ENCODE data around the gene KDM1A. TPM values are rescaled to one million over a fixed set of nuclear protein-coding genes. Genes with fewer than 3 reads are reported as not detected.

The KDM1A gene
- total RNA-seq, 4 donors from 2014 or later = 45.5 to 49.2 (median 47.5) TPM

- no peak overlapping the region for H3K4me3 ChIP-seq
- H3K27ac ChIP-seq = no peak overlapping the region
- WGBS = 86% methylated on average over 4 of the region's 4 CpGs
- no peaks in the 10 kb centered on the region for H3K27me3 ChIP-seq
- no peaks in the 10 kb centered on the region for H3K36me3 ChIP-seq
- TF ChIP-seq CTCF (IDR thresholded peaks at IDR 0.05) (no peak), POLR2A (IDR thresholded peaks at IDR 0.05) (no peak), EP300 (IDR thresholded peaks at IDR 0.05) (no peak), POLR2AphosphoS5 (IDR thresholded peaks at IDR 0.05) (no peak)
- H3K9me3 ChIP-seq = no peaks in the 10 kb centered on the region
- no peak for DNase-seq (ENCODE audit: low spot score in 2 of 2)
- H3K4me1 ChIP-seq = peaks cover 7% of the 10 kb centered on the region
These were observed 10.1 kb downstream of the KDM1A start for GRCh38 chr1:23029337-23029736.

- Histone ChIP-seq H3K27me3 (no peaks in the 10 kb centered on the region), H3K4me3 (no peak overlapping the region), H3K36me3 (no peaks in the 10 kb centered on the region), H3K27ac (no peak overlapping the region), H3K4me1 (no peaks in the 10 kb centered on the region), H3K9me3 (no peaks in the 10 kb centered on the region)
- WGBS = 82% methylated on average over 2 of the region's 2 CpGs
- TF ChIP-seq POLR2A (IDR thresholded peaks at IDR 0.05) (no peak), POLR2AphosphoS5 (IDR thresholded peaks at IDR 0.05) (no peak), EP300 (IDR thresholded peaks at IDR 0.05) (no peak)
- no peak for DNase-seq (ENCODE audit: low spot score in 2 of 2)
These were observed 16.7 kb downstream of the KDM1A start for GRCh38 chr1:23035823-23036452.

- no peaks in the 10 kb centered on the region for H3K9me3 ChIP-seq
- WGBS = over 99% methylated on average over 4 of the region's 4 CpGs
- TF ChIP-seq POLR2AphosphoS5 (IDR thresholded peaks at IDR 0.05) = no peak
- no peak for TF ChIP-seq EP300 (IDR thresholded peaks at IDR 0.05)
- TF ChIP-seq CTCF (IDR thresholded peaks at IDR 0.05) = no peak
- no peak for TF ChIP-seq POLR2A (IDR thresholded peaks at IDR 0.05)
- no peaks in the 10 kb centered on the region for H3K36me3 ChIP-seq
- H3K4me1 ChIP-seq = no peaks in the 10 kb centered on the region
- no peak for DNase-seq (ENCODE audit: low spot score in 2 of 2)
- no peaks in the 10 kb centered on the region for H3K27me3 ChIP-seq
- H3K4me3 ChIP-seq = no peak overlapping the region
- no peak overlapping the region for H3K27ac ChIP-seq
These were observed 17.9 kb downstream of the KDM1A start for GRCh38 chr1:23037081-23037740.

GRCh38 chr1:23039308-23039826 is 20.1 kb downstream of the KDM1A start:
- no peaks in the 10 kb centered on the region for H3K36me3 ChIP-seq
- TF ChIP-seq CTCF (IDR thresholded peaks at IDR 0.05) (no peak), POLR2AphosphoS5 (IDR thresholded peaks at IDR 0.05) (no peak), EP300 (IDR thresholded peaks at IDR 0.05) (no peak), POLR2A (IDR thresholded peaks at IDR 0.05) (no peak)
- 72% methylated on average over 7 of the region's 7 CpGs for WGBS
- H3K27me3 ChIP-seq = no peaks in the 10 kb centered on the region
- peaks cover 8% of the 10 kb centered on the region for H3K4me1 ChIP-seq
- no peak overlapping the region for H3K27ac ChIP-seq
- no peak overlapping the region for H3K4me3 ChIP-seq
- no peak for DNase-seq (ENCODE audit: low spot score in 2 of 2)
- H3K9me3 ChIP-seq = no peaks in the 10 kb centered on the region

GRCh38 chr1:23040509-23040908 is 21.2 kb downstream of the KDM1A start:
- TF ChIP-seq POLR2A (IDR thresholded peaks at IDR 0.05) (no peak), POLR2AphosphoS5 (IDR thresholded peaks at IDR 0.05) (no peak), EP300 (IDR thresholded peaks at IDR 0.05) (no peak), CTCF (IDR thresholded peaks at IDR 0.05) (no peak)
- Histone ChIP-seq H3K4me1 (peaks cover 10% of the 10 kb centered on the region), H3K36me3 (no peaks in the 10 kb centered on the region), H3K9me3 (no peaks in the 10 kb centered on the region), H3K27ac (no peak overlapping the region), H3K4me3 (no peak overlapping the region), H3K27me3 (no peaks in the 10 kb centered on the region)
- WGBS = 91% methylated on average over 5 of the region's 5 CpGs
- no peak for DNase-seq (ENCODE audit: low spot score in 2 of 2)

All from suprapubic skin (tissue), 4 donors.